ENCODE measurements around the gene PPP1R13B. TPM values are rescaled to one million over a fixed set of nuclear protein-coding genes. Genes with fewer than 3 reads are reported as not detected.

PPP1R13B gene
- total RNA-seq, 6 experiments from 2014 or later, result 9.2 to 22.4 (median 13.9) TPM

- WGBS (ENCODE audit: insufficient coverage, low coverage, low lambda C conversion rate, missing lambda C conversion rate), result 71% methylated on average over 15 of the region's 24 CpGs
- ATAC-seq, result no peak
- peaks cover 0 to 5% (median 0%) of the 10 kb centered on the region in 4 donors for H3K36me3 ChIP-seq
Observed at GRCh38 chr14:103703433-103704385, 143.7 kb downstream of the PPP1R13B start.

GRCh38 chr14:103702497-103703432, 144.6 kb downstream of the PPP1R13B start:
- Histone ChIP-seq H3K9me3 (no peaks in the 10 kb centered on the region), H3K27ac (no peak overlapping the region), H3K36me3 (peaks cover 0 to 8% (median 2%) of the 10 kb centered on the region in 4 donors), H3K4me1 (peaks cover 0 to 30% (median 13%) of the 10 kb centered on the region in 4 donors), H3K4me3 (no peak overlapping the region), H3K27me3 (no peaks in the 10 kb centered on the region)
- DNase-seq (no peak), ATAC-seq (no peak)
- intact Hi-C loops (cut with DNase I), result no loop called here
- TF ChIP-seq POLR2A (IDR thresholded peaks at IDR 0.05) (no peak), CTCF (IDR thresholded peaks at IDR 0.05) (no peak)
- WGBS (ENCODE audit: insufficient coverage, low coverage, low lambda C conversion rate, missing lambda C conversion rate), result 89% methylated on average over 4 of the region's 29 CpGs

More at GRCh38 chr14:103703433-103704385, 143.7 kb downstream of the PPP1R13B start:
- peak in 1 of 3 donors; percentile 49 for DNase-seq
- Histone ChIP-seq H3K27ac (no peak overlapping the region), H3K27me3 (no peaks in the 10 kb centered on the region), H3K9me3 (no peaks in the 10 kb centered on the region), H3K4me3 (no peak overlapping the region), H3K4me1 (peaks cover 0 to 30% (median 13%) of the 10 kb centered on the region in 4 donors)
- no peak for TF ChIP-seq CTCF (IDR thresholded peaks at IDR 0.05)
- no peak for TF ChIP-seq POLR2A (IDR thresholded peaks at IDR 0.05)
- intact Hi-C loops (cut with DNase I), result no loop called here

GRCh38 chr14:103702095-103702494, 145.3 kb downstream of the PPP1R13B start:
- H3K27me3 ChIP-seq, result no peaks in the 10 kb centered on the region
- intact Hi-C loops (cut with DNase I), result no loop called here
- DNase-seq (peak in 1 of 3 donors; percentile 43), ATAC-seq (no peak)
- H3K36me3 ChIP-seq, result peaks cover 0 to 8% (median 2%) of the 10 kb centered on the region in 4 donors
- no peaks in the 10 kb centered on the region for H3K9me3 ChIP-seq
- peaks cover 0 to 30% (median 13%) of the 10 kb centered on the region in 4 donors for H3K4me1 ChIP-seq
- TF ChIP-seq POLR2A (IDR thresholded peaks at IDR 0.05), result no peak
- TF ChIP-seq CTCF (IDR thresholded peaks at IDR 0.05), result no peak
- no peak overlapping the region for H3K4me3 ChIP-seq
- no peak overlapping the region for H3K27ac ChIP-seq
- WGBS (ENCODE audit: insufficient coverage, low coverage, low lambda C conversion rate, missing lambda C conversion rate), result 80% methylated on average over 2 of the region's 5 CpGs

GRCh38 chr14:103700753-103701490, 146.5 kb downstream of the PPP1R13B start:
- DNase-seq (peak; percentile 81 to 86 (median 85)), ATAC-seq (peak; percentile 44 to 71 (median 60))
- Histone ChIP-seq H3K9me3 (no peaks in the 10 kb centered on the region), H3K4me3 (no peak overlapping the region), H3K36me3 (peaks cover 0 to 8% (median 2%) of the 10 kb centered on the region in 4 donors), H3K27me3 (no peaks in the 10 kb centered on the region), H3K4me1 (peaks cover 0 to 30% (median 13%) of the 10 kb centered on the region in 4 donors), H3K27ac (peak overlapping the region in 2 of 3 donors; percentile 47 to 62)
- intact Hi-C loops (cut with DNase I), result no loop called here
- TF ChIP-seq POLR2A (IDR thresholded peaks at IDR 0.05) (no peak), CTCF (IDR thresholded peaks at IDR 0.05) (no peak)
- 75% methylated on average over 1 of the region's 21 CpGs for WGBS (ENCODE audit: insufficient coverage, low coverage, low lambda C conversion rate, missing lambda C conversion rate)
